ENCODE results near the gene TMEM161A. TPM values are rescaled to one million over a fixed set of nuclear protein-coding genes. Genes with fewer than 3 reads are reported as not detected.

The TMEM161A gene
- total RNA-seq, 1 experiment from 2014 or later: 46.0 TPM

- H3K36me3 Mint-ChIP-seq: no peaks in the 10 kb centered on the region
- ChIA-PET CTCF (interaction anchor here (0.5 to 3.3 kb wide), 3 partner anchors 20 to 55 kb away, joined by 3 to 32 read pairs (median 5); no protein-coding TSS in a partner anchor), POLR2A (interaction anchor here (0.5 to 0.7 kb wide), 2 partner anchors 19 to 116 kb away, joined by 3 read pairs; no protein-coding TSS in a partner anchor)
- H3K4me1 Mint-ChIP-seq: peaks cover 15% of the 10 kb centered on the region
- no peak overlapping the region for H3K4me3 Mint-ChIP-seq
- DNase-seq (ENCODE audit: low spot score): no peak
- no peak overlapping the region for H3K27ac Mint-ChIP-seq
- no peaks in the 10 kb centered on the region for H3K9me3 Mint-ChIP-seq
- TF ChIP-seq ATF6 (CRISPR knock-in tag; IDR thresholded peaks at IDR 0.05) (no peak), ZNF317 (CRISPR knock-in tag; IDR thresholded peaks at IDR 0.05; ENCODE audit: borderline replicate concordance, low read depth) (no peak), NR2C2 (CRISPR knock-in tag; IDR thresholded peaks at IDR 0.05) (no peak), NR3C1 (CRISPR knock-in tag; conservative IDR thresholded peaks at IDR 0.05; ENCODE audit: low read depth) (no peak)
- TF ChIP-seq, protein P1, sequence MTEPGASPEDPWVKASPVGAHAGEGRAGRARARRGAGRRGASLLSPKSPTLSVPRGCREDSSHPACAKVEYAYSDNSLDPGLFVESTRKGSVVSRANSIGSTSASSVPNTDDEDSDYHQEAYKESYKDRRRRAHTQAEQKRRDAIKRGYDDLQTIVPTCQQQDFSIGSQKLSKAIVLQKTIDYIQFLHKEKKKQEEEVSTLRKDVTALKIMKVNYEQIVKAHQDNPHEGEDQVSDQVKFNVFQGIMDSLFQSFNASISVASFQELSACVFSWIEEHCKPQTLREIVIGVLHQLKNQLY (CRISPR knock-in tag; IDR thresholded peaks at IDR 0.05): no peak
- ATAC-seq: no peak
- peaks cover 57% of the 10 kb centered on the region for H3K27me3 Mint-ChIP-seq (ENCODE audit: low read depth)
Observed at GRCh38 chr19:19167612-19168011, 29.3 kb upstream of the TMEM161A start.

DNA sequence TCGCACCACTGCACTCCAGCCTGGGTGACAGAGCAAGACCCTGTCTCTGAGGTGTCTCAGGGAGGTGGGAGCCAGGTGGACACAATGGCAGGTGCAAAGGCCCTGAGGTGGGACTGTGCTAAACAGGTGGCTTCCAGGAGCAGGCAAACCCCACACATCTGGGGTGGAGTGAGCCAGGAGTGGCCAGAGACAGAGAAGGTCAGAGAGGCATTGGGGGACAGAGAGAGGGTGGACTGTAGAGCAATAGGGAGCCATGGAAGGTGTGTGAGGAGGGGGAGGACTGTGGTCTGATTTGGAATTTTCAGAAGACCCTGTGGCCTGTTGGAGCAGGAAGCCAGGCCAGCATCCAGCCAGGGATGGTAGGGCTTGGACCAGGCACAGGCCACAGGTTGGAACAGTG, 27.1 kb upstream of the TMEM161A start:
- no peak for DNase-seq (ENCODE audit: low spot score)
- peaks cover 14% of the 10 kb centered on the region for H3K4me1 Mint-ChIP-seq
- peaks cover 47% of the 10 kb centered on the region for H3K27me3 Mint-ChIP-seq (ENCODE audit: low read depth)
- ChIA-PET CTCF (no interaction called here), POLR2A (no interaction called here)
- no peak for ATAC-seq
- H3K27ac Mint-ChIP-seq: no peak overlapping the region
- no peaks in the 10 kb centered on the region for H3K9me3 Mint-ChIP-seq
- no peak overlapping the region for H3K4me3 Mint-ChIP-seq
- TF ChIP-seq CTCF (IDR thresholded peaks at IDR 0.05): no peak
- TF ChIP-seq, protein P2, sequence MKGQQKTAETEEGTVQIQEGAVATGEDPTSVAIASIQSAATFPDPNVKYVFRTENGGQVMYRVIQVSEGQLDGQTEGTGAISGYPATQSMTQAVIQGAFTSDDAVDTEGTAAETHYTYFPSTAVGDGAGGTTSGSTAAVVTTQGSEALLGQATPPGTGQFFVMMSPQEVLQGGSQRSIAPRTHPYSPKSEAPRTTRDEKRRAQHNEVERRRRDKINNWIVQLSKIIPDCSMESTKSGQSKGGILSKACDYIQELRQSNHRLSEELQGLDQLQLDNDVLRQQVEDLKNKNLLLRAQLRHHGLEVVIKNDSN (CRISPR knock-in tag; IDR thresholded peaks at IDR 0.05): no peak
- TF ChIP-seq ZNF416 (CRISPR knock-in tag; IDR thresholded peaks at IDR 0.05): no peak
- no peak for TF ChIP-seq CREM (CRISPR knock-in tag; IDR thresholded peaks at IDR 0.05)
- no peak for TF ChIP-seq JAZF1 (CRISPR knock-in tag; IDR thresholded peaks at IDR 0.05)
- no peak for TF ChIP-seq ETV6 (CRISPR knock-in tag; IDR thresholded peaks at IDR 0.05)
- no peak for TF ChIP-seq HMGXB4 (CRISPR knock-in tag; IDR thresholded peaks at IDR 0.05)
- no peak for TF ChIP-seq ZBTB21 (CRISPR knock-in tag; IDR thresholded peaks at IDR 0.05; ENCODE audit: borderline replicate concordance)
- H3K36me3 Mint-ChIP-seq: no peaks in the 10 kb centered on the region

GRCh38 chr19:19162495-19162894, 24.2 kb upstream of the TMEM161A start:
- CTCF ChIA-PET: interaction anchor here (1.0 to 1.2 kb wide), 2 partner anchors 17 to 24 kb away, joined by 3 to 5 read pairs; no protein-coding TSS in a partner anchor
- no peak for ATAC-seq
- POLR2A ChIA-PET: interaction anchor here (2.1 kb wide), 1 partner anchor 7 kb away, joined by 12 read pairs; the partner anchor contains the start of gene MEF2B
- Mint-ChIP-seq H3K4me3 (no peak overlapping the region), H3K4me1 (peaks cover 7% of the 10 kb centered on the region), H3K36me3 (no peaks in the 10 kb centered on the region), H3K27ac (no peak overlapping the region), H3K27me3 (ENCODE audit: low read depth) (peaks cover 27% of the 10 kb centered on the region), H3K9me3 (no peaks in the 10 kb centered on the region)
- no peak for DNase-seq (ENCODE audit: low spot score)
- TF ChIP-seq, protein P2 (CRISPR knock-in tag; IDR thresholded peaks at IDR 0.05): no peak
- TF ChIP-seq ELF4 (CRISPR knock-in tag; IDR thresholded peaks at IDR 0.05; ENCODE audit: low read depth): no peak
- TF ChIP-seq TEAD1 (CRISPR knock-in tag; IDR thresholded peaks at IDR 0.05): no peak
- TF ChIP-seq RORB (CRISPR knock-in tag; IDR thresholded peaks at IDR 0.05): no peak
- TF ChIP-seq, protein P3, sequence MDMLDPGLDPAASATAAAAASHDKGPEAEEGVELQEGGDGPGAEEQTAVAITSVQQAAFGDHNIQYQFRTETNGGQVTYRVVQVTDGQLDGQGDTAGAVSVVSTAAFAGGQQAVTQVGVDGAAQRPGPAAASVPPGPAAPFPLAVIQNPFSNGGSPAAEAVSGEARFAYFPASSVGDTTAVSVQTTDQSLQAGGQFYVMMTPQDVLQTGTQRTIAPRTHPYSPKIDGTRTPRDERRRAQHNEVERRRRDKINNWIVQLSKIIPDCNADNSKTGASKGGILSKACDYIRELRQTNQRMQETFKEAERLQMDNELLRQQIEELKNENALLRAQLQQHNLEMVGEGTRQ (CRISPR knock-in tag; IDR thresholded peaks at IDR 0.05): no peak
- TF ChIP-seq JAZF1 (CRISPR knock-in tag; IDR thresholded peaks at IDR 0.05): no peak
- TF ChIP-seq, protein P4, sequence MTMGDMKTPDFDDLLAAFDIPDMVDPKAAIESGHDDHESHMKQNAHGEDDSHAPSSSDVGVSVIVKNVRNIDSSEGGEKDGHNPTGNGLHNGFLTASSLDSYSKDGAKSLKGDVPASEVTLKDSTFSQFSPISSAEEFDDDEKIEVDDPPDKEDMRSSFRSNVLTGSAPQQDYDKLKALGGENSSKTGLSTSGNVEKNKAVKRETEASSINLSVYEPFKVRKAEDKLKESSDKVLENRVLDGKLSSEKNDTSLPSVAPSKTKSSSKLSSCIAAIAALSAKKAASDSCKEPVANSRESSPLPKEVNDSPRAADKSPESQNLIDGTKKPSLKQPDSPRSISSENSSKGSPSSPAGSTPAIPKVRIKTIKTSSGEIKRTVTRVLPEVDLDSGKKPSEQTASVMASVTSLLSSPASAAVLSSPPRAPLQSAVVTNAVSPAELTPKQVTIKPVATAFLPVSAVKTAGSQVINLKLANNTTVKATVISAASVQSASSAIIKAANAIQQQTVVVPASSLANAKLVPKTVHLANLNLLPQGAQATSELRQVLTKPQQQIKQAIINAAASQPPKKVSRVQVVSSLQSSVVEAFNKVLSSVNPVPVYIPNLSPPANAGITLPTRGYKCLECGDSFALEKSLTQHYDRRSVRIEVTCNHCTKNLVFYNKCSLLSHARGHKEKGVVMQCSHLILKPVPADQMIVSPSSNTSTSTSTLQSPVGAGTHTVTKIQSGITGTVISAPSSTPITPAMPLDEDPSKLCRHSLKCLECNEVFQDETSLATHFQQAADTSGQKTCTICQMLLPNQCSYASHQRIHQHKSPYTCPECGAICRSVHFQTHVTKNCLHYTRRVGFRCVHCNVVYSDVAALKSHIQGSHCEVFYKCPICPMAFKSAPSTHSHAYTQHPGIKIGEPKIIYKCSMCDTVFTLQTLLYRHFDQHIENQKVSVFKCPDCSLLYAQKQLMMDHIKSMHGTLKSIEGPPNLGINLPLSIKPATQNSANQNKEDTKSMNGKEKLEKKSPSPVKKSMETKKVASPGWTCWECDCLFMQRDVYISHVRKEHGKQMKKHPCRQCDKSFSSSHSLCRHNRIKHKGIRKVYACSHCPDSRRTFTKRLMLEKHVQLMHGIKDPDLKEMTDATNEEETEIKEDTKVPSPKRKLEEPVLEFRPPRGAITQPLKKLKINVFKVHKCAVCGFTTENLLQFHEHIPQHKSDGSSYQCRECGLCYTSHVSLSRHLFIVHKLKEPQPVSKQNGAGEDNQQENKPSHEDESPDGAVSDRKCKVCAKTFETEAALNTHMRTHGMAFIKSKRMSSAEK (CRISPR knock-in tag; IDR thresholded peaks at IDR 0.05; ENCODE audit: borderline replicate concordance): no peak
- no peak for TF ChIP-seq ZNF671 (CRISPR knock-in tag; IDR thresholded peaks at IDR 0.05)
